ENCODE results near the gene RHCE. TPM values are rescaled to one million over a fixed set of nuclear protein-coding genes. Genes with fewer than 3 reads are reported as not detected.
"Not testable (repeated sequence)": the region's sequence is repeated elsewhere in the genome, so short reads cannot be mapped to it uniquely, and the experiment has no call there.

RHCE gene
- total and polyA plus RNA-seq, 2 experiments from 2014 or later = 0.80 to 8.8 TPM

DNA sequence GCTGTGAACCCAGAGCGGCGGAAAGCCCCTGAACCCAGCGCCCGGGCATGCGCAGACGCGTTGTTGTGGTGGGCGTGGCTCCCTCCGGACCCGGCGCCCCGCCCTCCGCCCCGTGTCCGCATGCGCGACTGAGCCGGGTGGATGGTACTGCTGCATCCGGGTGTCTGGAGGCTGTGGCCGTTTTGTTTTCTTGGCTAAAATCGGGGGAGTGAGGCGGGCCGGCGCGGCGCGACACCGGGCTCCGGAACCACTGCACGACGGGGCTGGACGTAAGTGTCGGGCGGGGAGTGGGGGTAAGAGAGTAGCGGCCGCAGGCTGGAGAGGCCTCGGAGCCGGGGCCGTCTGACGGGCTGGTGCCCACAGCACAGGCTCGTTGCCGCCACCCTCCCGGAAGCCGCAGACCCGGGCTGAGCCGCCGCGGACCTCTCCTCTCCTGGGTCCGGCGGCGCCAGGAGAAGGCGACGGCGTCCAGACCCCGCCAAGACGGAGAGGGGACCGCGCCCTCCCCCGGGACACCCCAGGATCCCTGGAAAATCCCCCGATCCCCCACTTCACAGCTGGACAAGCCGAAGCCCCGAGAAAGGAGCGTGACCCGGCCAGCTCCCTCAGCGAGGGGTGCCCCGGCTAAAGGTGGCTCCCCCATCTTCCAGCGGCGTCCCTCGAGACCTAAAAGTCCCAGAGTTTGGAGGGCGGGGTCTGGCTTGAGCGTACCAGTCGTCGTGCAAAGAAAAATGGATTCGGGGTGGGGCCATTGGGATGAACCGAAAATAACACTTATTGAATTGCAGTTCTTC, 82.2 kb downstream of the RHCE start, which contains the start of gene TMEM50A:
TMEM50A (plus strand) TSS at position 147 of the 794 bp plus-strand sequence. CDS start 2,153 bp downstream, outside the sequence.
- Histone ChIP-seq H3K4me1 (ENCODE audit: insufficient read depth) (peaks cover 12% of the 10 kb centered on the region), H3K4me2 (peak within 1 kb of the TSS; percentile 99), H3K27me3 (no peaks in the 10 kb centered on the region), H2AFZ (peak within 1 kb of the TSS; percentile 73), H3K36me3 (replicated peaks; ENCODE audit: insufficient read depth, low read depth) (no peaks in the 10 kb centered on the region), H3K4me3 (peak within 1 kb of the TSS; percentile 83), H3K9me2 (replicated peaks; ENCODE audit: insufficient read depth) (no peaks in the 10 kb centered on the region), H4K20me1 (ENCODE audit: insufficient read depth, poor library complexity, severe bottlenecking) (peaks cover 19% of the 10 kb centered on the region), H3K27ac (peak within 1 kb of the TSS; percentile 98), H3K79me2 (peaks cover 49% of the 10 kb centered on the region), H3K9me3 (ENCODE audit: low read depth) (no peaks in the 10 kb centered on the region)
- TF ChIP-seq EZH2 (IDR thresholded peaks at IDR 0.05; ENCODE audit: borderline replicate concordance) = no peak
- TF ChIP-seq CTCF (IDR thresholded peaks at IDR 0.05; ENCODE audit: poor library complexity) = no peak
- no peak for TF ChIP-seq EZH2phosphoT487 (IDR thresholded peaks at IDR 0.05; ENCODE audit: low read depth, severe bottlenecking, unreplicated experiment)
- 2% methylated on average over 51 of the region's 75 CpGs for WGBS (ENCODE audit: low lambda C conversion rate, missing lambda C conversion rate)
- peak; percentile 91 for DNase-seq (ENCODE audit: low spot score)

DNA sequence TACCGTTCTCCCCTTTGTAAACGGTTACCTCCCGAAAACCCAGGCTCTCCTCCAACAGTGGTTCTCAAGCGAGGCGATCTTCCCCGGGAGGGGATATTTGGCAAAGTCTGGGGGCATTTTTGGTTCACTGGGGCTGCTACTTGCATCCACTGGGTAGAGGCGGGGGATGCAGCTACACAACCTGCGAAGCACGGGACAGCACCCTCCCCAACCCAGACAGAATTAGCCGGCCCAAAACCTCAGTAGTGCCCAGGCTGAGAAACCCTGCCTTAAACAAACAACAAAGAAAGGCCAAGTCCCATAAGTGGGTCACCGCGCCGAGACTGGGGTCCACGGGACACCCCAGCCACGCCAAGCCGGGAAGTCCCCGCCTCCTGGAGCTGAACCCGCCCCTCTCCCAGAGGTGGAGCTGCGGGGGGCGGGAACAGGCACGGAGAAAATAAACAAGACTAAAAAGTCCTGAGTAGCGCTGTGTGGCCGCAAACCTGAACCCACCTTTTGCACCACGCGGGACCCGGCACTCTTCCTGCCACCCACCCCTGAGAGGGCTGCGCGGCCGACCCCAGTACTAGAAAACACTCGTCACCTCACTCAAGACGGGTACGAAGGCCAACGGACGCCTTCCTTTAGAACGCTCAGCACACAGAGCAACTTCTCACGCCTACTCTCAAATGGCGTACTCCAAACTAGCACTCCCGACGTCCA, 83.0 kb downstream of the RHCE start:
- peak overlapping the region; percentile 73 for H3K4me2 ChIP-seq
- H3K9me2 ChIP-seq (replicated peaks; ENCODE audit: insufficient read depth); H3K36me3 ChIP-seq (replicated peaks; ENCODE audit: insufficient read depth, low read depth); DNase-seq (ENCODE audit: low spot score); H3K9me3 ChIP-seq (ENCODE audit: low read depth); H3K27me3 ChIP-seq: not testable (repeated sequence)
- H4K20me1 ChIP-seq (ENCODE audit: insufficient read depth, poor library complexity, severe bottlenecking) = peaks cover 19% of the 10 kb centered on the region
- H3K79me2 ChIP-seq = peaks cover 41% of the 10 kb centered on the region
- 0% methylated on average over 16 of the region's 39 CpGs for WGBS (ENCODE audit: low lambda C conversion rate, missing lambda C conversion rate)
- H3K4me1 ChIP-seq (ENCODE audit: insufficient read depth) = peaks cover 12% of the 10 kb centered on the region
- peak overlapping the region; percentile 98 for H3K27ac ChIP-seq
- peak overlapping the region; percentile 83 for H3K4me3 ChIP-seq
- peak overlapping the region; percentile 73 for H2AFZ ChIP-seq

GRCh38 chr1:25336922-25337354, 83.7 kb downstream of the RHCE start:
- peaks cover 16% of the 10 kb centered on the region for H4K20me1 ChIP-seq (ENCODE audit: insufficient read depth, poor library complexity, severe bottlenecking)
- H3K4me3 ChIP-seq = peak overlapping the region; percentile 83
- H3K9me2 ChIP-seq (replicated peaks; ENCODE audit: insufficient read depth); H3K36me3 ChIP-seq (replicated peaks; ENCODE audit: insufficient read depth, low read depth); DNase-seq (ENCODE audit: low spot score); H3K9me3 ChIP-seq (ENCODE audit: low read depth); H3K27me3 ChIP-seq; H3K27ac ChIP-seq: not testable (repeated sequence)
- peak; percentile 23 for TF ChIP-seq CTCF (IDR thresholded peaks at IDR 0.05; ENCODE audit: poor library complexity)
- WGBS (ENCODE audit: low lambda C conversion rate, missing lambda C conversion rate) = under 1% methylated on average over 25 of the region's 29 CpGs
- peak overlapping the region; percentile 99 for H3K4me2 ChIP-seq
- H3K4me1 ChIP-seq (ENCODE audit: insufficient read depth) = peaks cover 12% of the 10 kb centered on the region
- peak overlapping the region; percentile 56 for H2AFZ ChIP-seq
- peaks cover 34% of the 10 kb centered on the region for H3K79me2 ChIP-seq

DNA sequence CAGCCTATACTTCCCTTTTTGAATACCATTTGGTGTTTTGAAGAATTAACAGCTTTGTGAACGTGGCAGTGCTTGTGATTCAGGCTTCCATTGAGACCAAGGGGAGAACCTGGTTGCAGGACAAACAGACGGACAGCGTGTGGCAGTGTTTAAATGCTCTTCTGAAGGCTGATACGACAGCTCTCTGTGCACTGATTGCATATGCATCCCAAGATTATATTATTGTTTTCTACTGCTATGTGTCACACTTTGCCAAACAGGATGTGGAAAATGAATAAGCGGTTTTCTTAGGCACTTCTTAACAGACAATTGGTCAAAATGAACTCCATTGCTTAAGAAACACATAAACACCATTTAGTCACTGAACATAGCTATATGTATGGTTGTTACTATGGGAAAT, 90.7 kb downstream of the RHCE start:
- not testable (repeated sequence) for H3K4me2 ChIP-seq; H4K20me1 ChIP-seq (ENCODE audit: insufficient read depth, poor library complexity, severe bottlenecking); H2AFZ ChIP-seq; H3K27me3 ChIP-seq; H3K27ac ChIP-seq; H3K9me2 ChIP-seq (replicated peaks; ENCODE audit: insufficient read depth); H3K4me3 ChIP-seq; H3K9me3 ChIP-seq (ENCODE audit: low read depth); DNase-seq (ENCODE audit: low spot score); H3K4me1 ChIP-seq (ENCODE audit: insufficient read depth); H3K79me2 ChIP-seq; H3K36me3 ChIP-seq (replicated peaks; ENCODE audit: insufficient read depth, low read depth)
- WGBS (ENCODE audit: low lambda C conversion rate, missing lambda C conversion rate) = 72% methylated on average over 5 of the region's 5 CpGs

GRCh38 chr1:25329336-25329735, 91.3 kb downstream of the RHCE start:
- not testable (repeated sequence) for H3K27me3 ChIP-seq; H3K4me2 ChIP-seq; H3K79me2 ChIP-seq; H3K9me3 ChIP-seq (ENCODE audit: low read depth); H2AFZ ChIP-seq; H3K9me2 ChIP-seq (replicated peaks; ENCODE audit: insufficient read depth); H3K36me3 ChIP-seq (replicated peaks; ENCODE audit: insufficient read depth, low read depth); DNase-seq (ENCODE audit: low spot score); H4K20me1 ChIP-seq (ENCODE audit: insufficient read depth, poor library complexity, severe bottlenecking); H3K27ac ChIP-seq; H3K4me3 ChIP-seq; H3K4me1 ChIP-seq (ENCODE audit: insufficient read depth)
- 94% methylated on average over 5 of the region's 5 CpGs for WGBS (ENCODE audit: low lambda C conversion rate, missing lambda C conversion rate)

GRCh38 chr1:25328791-25329185, 91.8 kb downstream of the RHCE start:
- not testable (repeated sequence) for H3K9me3 ChIP-seq (ENCODE audit: low read depth); H3K4me1 ChIP-seq (ENCODE audit: insufficient read depth); H3K4me2 ChIP-seq; H3K9me2 ChIP-seq (replicated peaks; ENCODE audit: insufficient read depth); H2AFZ ChIP-seq; H3K4me3 ChIP-seq; H3K27me3 ChIP-seq; H3K36me3 ChIP-seq (replicated peaks; ENCODE audit: insufficient read depth, low read depth); DNase-seq (ENCODE audit: low spot score); H3K27ac ChIP-seq; H4K20me1 ChIP-seq (ENCODE audit: insufficient read depth, poor library complexity, severe bottlenecking); H3K79me2 ChIP-seq
- 95% methylated on average over 4 of the region's 4 CpGs for WGBS (ENCODE audit: low lambda C conversion rate, missing lambda C conversion rate)
